Endothelial cell of umbilical vein (primary cell): ENCODE measurements around the gene MID1. TPM values are rescaled to one million over a fixed set of nuclear protein-coding genes. Genes with fewer than 3 reads are reported as not detected.

Experiments used
- BruUV-seq: library from RNA; stranded (reverse); fragments of 400-500 nt; replicated peaks from 2 replicates; lab custom pipeline; 2021; lab: Mats Ljungman, UMichigan
- CTCF ChIA-PET: fragments of 300-600, 350-600 bp; sonication (Branson Sonifier 250); formaldehyde crosslinking; loops from one replicate; lab custom pipeline; 2021; ENCODE audit warnings: antibody characterized with exemption, inconsistent platforms; lab: Charles Lee
- POLR2A ChIA-PET: fragments of 300-600, 350-600 bp; sonication (Branson Sonifier 250); formaldehyde crosslinking; loops from one replicate; lab custom pipeline; 2021; ENCODE audit warnings: antibody characterized with exemption, inconsistent platforms; lab: Charles Lee
- DNase-seq: peaks from one replicate; pipeline ENCODE4 v3.0.0-alpha.2; 2011; ENCODE audit warnings: low read depth, low spot score
- FAIRE-seq: peaks from 2 replicates; lab custom pipeline; 2011; peaks lifted over from hg19 to GRCh38; lab: Jason Lieb, UNC
- H2AFZ ChIP-seq: 2 replicates; pipeline ENCODE4 v1.6.0; 2012; ENCODE audit warnings: low read depth, low read length, control low read depth, inconsistent platforms
- H3K27ac ChIP-seq: 2 replicates; pipeline ENCODE4 v1.5.1; 2011; ENCODE audit warnings: low read depth, mild to moderate bottlenecking, control low read depth, low read length, moderate library complexity; ENCODE audit not compliant: insufficient read depth
- H3K27me3 ChIP-seq, 2 experiments: 2 replicates each; pipeline versions ENCODE4 v1.6.0 to v1.6.1; 2011; ENCODE audit warnings: low read length in 2 of 2, mixed read lengths in 1 of 2; ENCODE audit not compliant: control insufficient read depth in 2 of 2, insufficient read depth in 2 of 2
- H3K36me3 ChIP-seq, 2 experiments: 2 replicates in 1 of 2; 3 replicates in 1 of 2; pipeline ENCODE4 v1.5.1; 2011; ENCODE audit warnings: low read length in 2 of 2, mild to moderate bottlenecking in 1 of 2, moderate library complexity in 1 of 2; ENCODE audit not compliant: control insufficient read depth in 2 of 2, insufficient read depth in 2 of 2; ENCODE audit errors: extremely low read depth in 1 of 2
- H3K4me1 ChIP-seq: 3 replicates; pipeline ENCODE4 v1.5.1; 2011; ENCODE audit warnings: mild to moderate bottlenecking, low read length; ENCODE audit not compliant: control insufficient read depth, insufficient read depth; ENCODE audit errors: extremely low read depth
- H3K4me2 ChIP-seq: 2 replicates; pipeline ENCODE4 v1.6.1; 2011; ENCODE audit warnings: low read length, control low read depth, mixed read lengths; ENCODE audit not compliant: insufficient read depth
- H3K4me3 ChIP-seq, 3 experiments: fragments of 200-600 bp in 1 of 3; sonication (generic), shearing (Covaris generic) in 1 of 3; replicated peaks in 1 of 3; 2 replicates each; pipeline ENCODE4 v1.5.1; 2011 to 2016; ENCODE audit warnings: control low read depth in 3 of 3, low read length in 3 of 3, mild to moderate bottlenecking in 2 of 3, inconsistent platforms in 1 of 3, low read depth in 1 of 3, moderate library complexity in 1 of 3; ENCODE audit not compliant: insufficient read depth in 1 of 3
- H3K79me2 ChIP-seq: 2 replicates; pipeline ENCODE4 v1.6.0; 2012; ENCODE audit warnings: low read length, inconsistent platforms; ENCODE audit not compliant: control insufficient read depth, insufficient read depth
- H3K9ac ChIP-seq: replicated peaks from 2 replicates; pipeline ENCODE3; 2011; ENCODE audit warnings: low read length, control low read depth; ENCODE audit not compliant: insufficient read depth; ENCODE audit errors: extremely low read depth
- H3K9me1 ChIP-seq: replicated peaks from 3 replicates; pipeline ENCODE4 v1.6.0; 2011; ENCODE audit warnings: mild to moderate bottlenecking, low read length; ENCODE audit not compliant: control insufficient read depth, insufficient read depth; ENCODE audit errors: extremely low read depth
- H3K9me3 ChIP-seq: replicated peaks from 2 replicates; pipeline ENCODE4 v1.5.1; 2012; ENCODE audit warnings: low read length, inconsistent platforms; ENCODE audit not compliant: control insufficient read depth, insufficient read depth
- H4K20me1 ChIP-seq: replicated peaks from 2 replicates; pipeline ENCODE3; 2011; ENCODE audit warnings: mild to moderate bottlenecking, low read length; ENCODE audit not compliant: control insufficient read depth, insufficient read depth; ENCODE audit errors: extremely low read depth
- CTCF ChIP-seq, 2 donors: IDR thresholded peaks; 1 replicate in 1 of 2; 2 replicates in 1 of 2; pipeline ENCODE4 v1.5.1; 2011; ENCODE audit warnings: low read length in 2 of 2, mild to moderate bottlenecking in 2 of 2, moderate library complexity in 2 of 2, control low read depth in 1 of 2, inconsistent platforms in 1 of 2, low read depth in 1 of 2; ENCODE audit not compliant: insufficient read depth in 1 of 2; ENCODE audit errors: extremely low read depth in 1 of 2
- EZH2 ChIP-seq: IDR thresholded peaks from 2 replicates; pipeline ENCODE4 v1.6.1; 2012; ENCODE audit warnings: borderline replicate concordance, low read depth, mild to moderate bottlenecking, moderate library complexity, low read length, inconsistent platforms; ENCODE audit not compliant: severe bottlenecking
- FOS ChIP-seq: IDR thresholded peaks from 2 replicates; pipeline ENCODE4 v1.6.1; 2011; ENCODE audit warnings: mild to moderate bottlenecking, low read length, moderate library complexity, borderline replicate concordance; ENCODE audit not compliant: insufficient read depth
- GATA2 ChIP-seq: IDR thresholded peaks from 2 replicates; pipeline ENCODE4 v1.7.0; 2011; ENCODE audit warnings: low read depth, mild to moderate bottlenecking, moderate library complexity, mixed read lengths, low read length; ENCODE audit not compliant: insufficient read length, insufficient read depth
- JUN ChIP-seq: IDR thresholded peaks from 2 replicates; pipeline ENCODE4 v1.6.1; 2011; ENCODE audit warnings: borderline replicate concordance, low read depth; ENCODE audit not compliant: insufficient read length, insufficient read depth
- MAX ChIP-seq: IDR thresholded peaks from 2 replicates; pipeline ENCODE4 v1.6.1; 2011; ENCODE audit not compliant: insufficient read depth, insufficient read length
- MYC ChIP-seq: IDR thresholded peaks from one replicate; pipeline ENCODE4 v1.6.1; 2011; ENCODE audit warnings: mild to moderate bottlenecking, low read depth, low read length
- POLR2A ChIP-seq: IDR thresholded peaks from 2 replicates; pipeline ENCODE4 v1.6.1; 2012; ENCODE audit warnings: low read depth, mild to moderate bottlenecking, control low read depth, low read length
- POLR2AphosphoS5 ChIP-seq: IDR thresholded peaks from 2 replicates; pipeline ENCODE4 v1.6.1; 2012; ENCODE audit warnings: low read depth, mild to moderate bottlenecking, control low read depth, low read length, moderate library complexity; ENCODE audit not compliant: insufficient read depth
- dilution Hi-C: fragments of 300-500 bp; cut with MboI; formaldehyde crosslinking; loops from one replicate; pipeline ENCODE4 v1.15.0; 2019; ENCODE audit warnings: low sequenced_read_pairs; ENCODE audit not compliant: extremely low pct_ligation_motif_present
- intact Hi-C: fragments of 100-400 bp; cut with micrococcal nuclease; formaldehyde crosslinking; loops from one replicate; pipeline ENCODE4 v1.10.0; 2022
- polyA plus RNA-seq, 4 experiments: library from polyadenylated mRNA; depleted of rRNA in 3 of 4; stranded (reverse) in 3 of 4; unstranded in 1 of 4; fragments of >200 nt; gene quantifications; 2 replicates each; pipeline versions ENCODE4 v1.2.1 to v1.2.3, GENCODE V29; 2011 to 2012; ENCODE audit warnings: missing spikeins in 1 of 4
- total RNA-seq: library from RNA; stranded (reverse); gene quantifications from 2 replicates; pipeline ENCODE4 v1.2.3, GENCODE V29; 2021

MID1 gene
- total and polyA plus RNA-seq, 2 donors (not counting 3 experiments of a cell fraction or from before 2014, with no cell fraction given), result 21.3 to 29.8 TPM

GRCh38 chrX:10568428-10568827, 52.0 kb downstream of the MID1 start:
- POLR2A ChIA-PET, result no interaction called here

More at GRCh38 chrX:10568428-10568827, 52.0 kb downstream of the MID1 start:
- dilution Hi-C loops, result no loop called here
- H3K9me1 ChIP-seq, result no peaks in the 10 kb centered on the region
- TF ChIP-seq EZH2, result no peak
- no peak for TF ChIP-seq POLR2AphosphoS5
- no peak for TF ChIP-seq POLR2A
- no peak for TF ChIP-seq FOS
- no peak for TF ChIP-seq MYC
- no peak for TF ChIP-seq JUN
- no peak for TF ChIP-seq MAX
- TF ChIP-seq GATA2, result no peak
- no peak for TF ChIP-seq CTCF (IDR thresholded peaks at IDR 0.05; ENCODE audit: extremely low read depth in 1 of 2, insufficient read depth in 1 of 2, low read depth in 1 of 2, low read length in 2 of 2)
- intact Hi-C loops, result no loop called here
- BruUV-seq, result no TSS peak
- CTCF ChIA-PET, result no interaction called here
- H3K4me2 ChIP-seq, result no peak overlapping the region
- no peak overlapping the region for H3K9ac ChIP-seq
- H3K4me1 ChIP-seq, result peaks cover 6% of the 10 kb centered on the region
- H3K36me3 ChIP-seq, result peaks cover 0 to 9% of the 10 kb centered on the region in 2 experiments
- H4K20me1 ChIP-seq, result no peaks in the 10 kb centered on the region
- H3K9me3 ChIP-seq, result no peaks in the 10 kb centered on the region
- H2AFZ ChIP-seq, result no peak overlapping the region
- DNase-seq (no peak), FAIRE-seq (no peak)
- peaks cover 11% of the 10 kb centered on the region for H3K79me2 ChIP-seq
- no peaks in the 10 kb centered on the region for H3K27me3 ChIP-seq
- H3K27ac ChIP-seq, result no peak overlapping the region
- no peak overlapping the region for H3K4me3 ChIP-seq
